ENCODE measurements around the gene LSS. TPM values are rescaled to one million over a fixed set of nuclear protein-coding genes. Genes with fewer than 3 reads are reported as not detected.

LSS gene
- total RNA-seq, 1 donor from 2014 or later, result 83.2 TPM

- Mint-ChIP-seq H3K4me1 (ENCODE audit: low read depth, unreplicated experiment) (no peaks in the 10 kb centered on the region), H3K4me3 (ENCODE audit: unreplicated experiment) (no peak overlapping the region), H3K27ac (ENCODE audit: unreplicated experiment) (no peak overlapping the region), H3K36me3 (ENCODE audit: low read depth, unreplicated experiment) (peaks cover 19% of the 10 kb centered on the region), H3K9me3 (ENCODE audit: unreplicated experiment) (no peaks in the 10 kb centered on the region), H3K27me3 (ENCODE audit: low read depth, unreplicated experiment) (no peaks in the 10 kb centered on the region)
- Histone ChIP-seq H4K20me1 (ENCODE audit: insufficient read depth, low read length) (peaks cover 73% of the 10 kb centered on the region), H3K27me3 (ENCODE audit: insufficient read depth, low read length) (no peaks in the 10 kb centered on the region), H3K36me3 (ENCODE audit: insufficient read depth, low read length) (no peaks in the 10 kb centered on the region), H3K4me1 (ENCODE audit: insufficient read depth, low read length) (no peaks in the 10 kb centered on the region), H3K4me3 (ENCODE audit: insufficient read depth, low read depth, low read length) (no peak overlapping the region), H3K9me3 (ENCODE audit: insufficient read depth, low read depth, low read length) (no peaks in the 10 kb centered on the region), H3K4me2 (ENCODE audit: low read length) (no peak overlapping the region), H3K9ac (ENCODE audit: low read length) (no peak overlapping the region), H3K79me2 (ENCODE audit: insufficient read depth, low read length) (peaks cover 14% of the 10 kb centered on the region), H2AFZ (ENCODE audit: low read depth, low read length) (no peak overlapping the region), H3K27ac (ENCODE audit: low read depth, low read length) (no peak overlapping the region)
- FAIRE-seq, result no peak
- DNase-seq (ENCODE audit: low read depth), result no peak
- TF ChIP-seq CTCF (IDR thresholded peaks at IDR 0.05; ENCODE audit: insufficient read depth, low read depth, low read length), result no peak
- TF ChIP-seq EZH2 (IDR thresholded peaks at IDR 0.05; ENCODE audit: insufficient read depth, low read length), result no peak
Measured at GRCh38 chr21:46217511-46218196, 10.9 kb downstream of the LSS start.

GRCh38 chr21:46216132-46216747 lies 12.3 kb downstream of the LSS start:
- no peak overlapping the region for H3K4me3 Mint-ChIP-seq (ENCODE audit: unreplicated experiment)
- peaks cover 9% of the 10 kb centered on the region for H3K36me3 Mint-ChIP-seq (ENCODE audit: low read depth, unreplicated experiment)
- H3K27me3 ChIP-seq (ENCODE audit: insufficient read depth, low read length), result no peaks in the 10 kb centered on the region
- no peaks in the 10 kb centered on the region for H3K9me3 Mint-ChIP-seq (ENCODE audit: unreplicated experiment)
- H4K20me1 ChIP-seq (ENCODE audit: insufficient read depth, low read length), result peaks cover 72% of the 10 kb centered on the region
- H3K4me3 ChIP-seq (ENCODE audit: insufficient read depth, low read depth, low read length), result no peak overlapping the region
- H3K27ac Mint-ChIP-seq (ENCODE audit: unreplicated experiment), result peak overlapping the region; percentile 62
- no peak overlapping the region for H2AFZ ChIP-seq (ENCODE audit: low read depth, low read length)
- no peaks in the 10 kb centered on the region for H3K27me3 Mint-ChIP-seq (ENCODE audit: low read depth, unreplicated experiment)
- no peaks in the 10 kb centered on the region for H3K36me3 ChIP-seq (ENCODE audit: insufficient read depth, low read length)
- H3K4me1 ChIP-seq (ENCODE audit: insufficient read depth, low read length), result no peaks in the 10 kb centered on the region
- peaks cover 2% of the 10 kb centered on the region for H3K4me1 Mint-ChIP-seq (ENCODE audit: low read depth, unreplicated experiment)
- DNase-seq (ENCODE audit: low read depth) (no peak), FAIRE-seq (no peak)
- H3K9ac ChIP-seq (ENCODE audit: low read length), result no peak overlapping the region
- H3K27ac ChIP-seq (ENCODE audit: low read depth, low read length), result no peak overlapping the region
- peaks cover 4% of the 10 kb centered on the region for H3K79me2 ChIP-seq (ENCODE audit: insufficient read depth, low read length)
- no peaks in the 10 kb centered on the region for H3K9me3 ChIP-seq (ENCODE audit: insufficient read depth, low read depth, low read length)
- H3K4me2 ChIP-seq (ENCODE audit: low read length), result no peak overlapping the region
- TF ChIP-seq CTCF (IDR thresholded peaks at IDR 0.05; ENCODE audit: insufficient read depth, low read depth, low read length), result no peak
- no peak for TF ChIP-seq EZH2 (IDR thresholded peaks at IDR 0.05; ENCODE audit: insufficient read depth, low read length)

All from astrocyte (in vitro differentiated cells and primary cell).